NCI-H128 (cell line): Measurements from ENCODE around the gene RBM44.
"Not testable (repeated sequence)": the region's sequence is repeated elsewhere in the genome, so short reads cannot be mapped to it uniquely, and the experiment has no call there.

Experiments
- DNase-seq: peaks from one replicate; lab custom pipeline; 2025; ENCODE audit not compliant: unreplicated experiment; lab: John Stamatoyannopoulos, UW

Gene RBM44

DNA sequence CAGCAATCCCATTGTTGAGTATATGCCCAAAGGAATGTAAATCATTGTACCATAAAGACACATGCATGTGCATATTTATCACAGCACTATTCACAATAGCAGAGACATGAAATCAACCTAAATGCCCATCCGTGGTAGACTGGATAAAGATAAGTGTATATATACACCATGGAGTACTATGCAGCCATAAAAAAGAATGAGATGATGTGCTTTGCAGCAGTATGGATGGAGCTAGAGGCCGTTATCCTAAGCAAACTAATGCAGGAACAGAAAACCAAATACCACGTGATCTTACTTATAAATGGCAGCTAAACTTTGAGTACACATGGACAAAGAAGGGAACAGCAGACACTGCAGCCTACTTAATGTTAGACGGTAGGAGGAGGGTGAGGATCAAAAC, 42.5 kb downstream of the RBM44 start:
- DNase-seq: no peak

DNA sequence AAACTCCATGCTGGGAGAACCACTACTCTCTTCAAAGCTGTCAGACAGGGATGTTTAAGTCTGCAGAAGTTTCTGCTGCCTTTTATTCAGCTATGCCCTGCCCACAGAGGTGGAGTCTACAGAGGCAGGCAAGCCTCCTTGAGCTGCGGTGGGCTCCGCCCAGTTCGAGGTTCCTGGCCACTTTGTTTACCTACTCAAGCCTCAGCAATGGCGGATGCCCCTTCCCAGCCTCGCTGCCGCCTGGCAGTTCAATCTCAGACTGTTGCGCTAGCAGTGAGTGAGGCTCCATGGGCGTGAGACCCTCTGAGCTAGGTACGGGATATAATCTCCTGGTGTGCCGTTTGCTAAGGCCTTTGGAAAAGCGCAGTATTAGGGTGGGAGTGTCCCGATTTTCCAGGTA, 50.4 kb downstream of the RBM44 start:
- DNase-seq: not testable (repeated sequence)

DNA sequence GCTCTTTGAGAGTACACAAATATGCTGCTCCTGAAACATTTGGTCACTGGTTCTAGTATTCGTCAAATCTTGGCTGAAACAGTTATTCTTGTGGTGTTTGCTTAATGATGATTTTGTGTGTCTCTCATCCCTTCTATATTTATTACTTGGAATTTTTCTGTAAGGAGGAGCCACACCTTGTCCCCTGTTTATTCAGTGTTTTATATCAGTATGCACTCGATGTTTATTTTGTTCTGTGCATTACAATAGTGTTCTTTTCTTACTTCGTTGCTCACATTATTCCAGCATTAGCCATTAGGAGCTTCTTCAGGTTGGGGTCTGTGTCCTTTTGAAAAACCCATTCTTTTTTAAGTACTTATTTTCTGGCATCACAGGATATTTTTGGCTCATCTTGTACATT, 55.7 kb downstream of the RBM44 start:
- no peak for DNase-seq

DNA sequence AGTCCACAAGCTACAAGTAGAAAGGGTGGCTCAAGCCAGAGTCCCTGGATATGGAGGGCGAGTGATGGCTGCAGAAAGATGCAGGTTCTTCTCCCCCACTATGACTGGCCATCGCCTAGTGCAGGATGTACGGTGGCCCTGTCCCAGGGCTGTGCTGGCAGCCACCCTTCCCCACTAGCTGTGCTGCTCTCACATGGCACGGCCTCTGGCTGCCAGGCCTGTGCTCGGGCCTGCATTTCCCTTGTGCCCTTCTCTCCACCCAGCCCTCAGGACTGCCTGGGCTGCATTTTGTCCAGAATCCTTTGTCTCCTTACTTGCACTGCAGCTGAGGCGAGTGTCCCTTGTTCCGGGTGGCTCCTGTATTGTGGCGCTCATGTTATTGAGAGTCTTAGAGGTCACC, 59.2 kb downstream of the RBM44 start:
- DNase-seq: no peak

DNA sequence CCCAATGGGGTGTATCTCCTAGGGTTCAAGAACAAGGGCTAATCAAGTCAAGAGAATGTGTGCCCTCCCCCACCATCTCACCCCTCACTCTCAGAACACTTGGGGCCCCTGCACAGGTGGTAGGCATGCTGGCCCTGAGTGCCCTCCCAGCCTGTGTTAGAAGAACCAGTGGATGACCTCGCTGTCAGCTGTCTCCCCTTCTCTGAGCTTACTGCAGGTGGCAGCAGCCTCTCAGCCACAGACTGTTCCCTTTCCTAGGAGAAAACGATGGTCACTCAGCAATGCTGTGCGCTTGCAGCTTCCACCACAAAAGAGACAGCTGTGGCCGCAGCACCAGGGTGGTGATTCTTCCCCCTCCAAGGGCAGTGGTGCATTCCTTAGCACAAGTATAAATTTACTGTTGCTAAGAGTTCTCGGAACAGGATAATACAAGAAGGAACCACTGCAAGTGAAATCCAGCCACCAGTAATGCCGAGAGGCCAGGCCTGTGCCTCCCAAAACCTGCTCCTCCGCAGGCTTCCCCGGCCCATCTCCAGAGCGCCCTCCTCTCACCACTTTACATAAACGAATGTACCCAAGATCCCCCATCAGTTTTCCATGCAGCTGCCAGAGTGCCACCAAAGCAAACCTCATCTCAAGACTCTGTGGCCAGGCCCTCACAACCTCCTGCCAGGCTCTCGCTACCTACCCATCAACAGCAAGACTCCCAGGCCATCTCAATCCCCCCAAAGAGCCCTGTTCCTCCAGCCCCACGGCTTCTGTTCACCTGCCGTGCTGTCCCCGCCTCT, 59.9 kb downstream of the RBM44 start:
- peak; percentile 20 for DNase-seq

DNA sequence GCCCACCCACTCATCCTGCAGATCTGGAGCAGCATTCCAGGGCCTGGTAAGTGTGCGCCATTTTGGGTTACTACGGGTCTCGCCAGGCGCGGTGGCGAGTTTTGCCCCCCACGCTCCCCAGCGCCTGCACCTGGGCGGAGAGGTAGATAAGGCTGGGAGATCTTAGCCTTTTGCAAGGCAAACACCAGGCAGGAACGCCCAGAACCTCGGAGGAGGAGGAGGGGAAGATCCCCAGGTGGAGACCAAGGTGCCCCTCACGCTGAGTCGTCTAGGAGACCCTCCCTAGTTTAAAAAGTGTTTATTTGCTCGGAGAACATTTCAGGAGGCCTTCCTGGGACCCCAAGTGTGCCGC, 60.5 kb downstream of the RBM44 start:
- DNase-seq: no peak

DNA sequence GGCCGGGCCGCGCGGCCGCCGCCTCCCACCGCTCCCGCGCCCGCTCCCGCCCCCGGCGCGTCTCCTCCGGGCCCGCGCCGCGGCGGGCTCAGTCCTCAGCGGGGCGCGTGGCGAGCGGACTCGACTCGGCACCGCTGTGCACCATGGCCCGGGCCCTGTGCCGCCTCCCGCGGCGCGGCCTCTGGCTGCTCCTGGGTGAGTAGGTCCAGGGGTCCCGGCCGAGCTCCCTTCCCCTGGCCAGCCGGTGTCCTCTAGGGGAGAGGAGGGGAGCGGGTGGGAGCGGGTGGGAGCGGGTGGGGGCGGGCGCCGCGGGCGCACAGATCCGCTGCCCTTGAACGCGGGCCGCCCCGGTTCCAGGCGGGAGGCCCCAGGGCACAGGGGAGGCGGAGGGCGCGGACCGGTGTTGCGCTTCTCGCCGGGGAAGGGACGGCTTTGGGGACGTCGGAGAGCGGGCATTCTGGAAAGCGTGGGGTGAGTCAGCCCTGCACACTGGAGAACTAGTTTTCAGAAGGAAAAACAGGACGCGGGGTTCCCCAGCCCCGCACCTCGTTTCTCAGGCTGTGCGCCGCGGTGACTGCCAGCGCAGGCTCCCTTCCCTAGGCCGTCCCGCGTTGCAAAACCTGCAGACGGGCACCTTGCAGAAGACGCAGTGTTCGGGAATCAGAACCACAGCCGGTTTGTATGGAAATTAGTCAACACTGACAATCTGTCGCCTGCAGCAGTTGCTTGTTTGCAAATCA, 61.1 kb downstream of the RBM44 start, which contains the start of gene RAMP1:
TSS of gene RAMP1 (plus strand) at position 91 of the 740 bp plus-strand sequence. CDS start at position 144, 53 bp downstream.
- no peak for DNase-seq

DNA sequence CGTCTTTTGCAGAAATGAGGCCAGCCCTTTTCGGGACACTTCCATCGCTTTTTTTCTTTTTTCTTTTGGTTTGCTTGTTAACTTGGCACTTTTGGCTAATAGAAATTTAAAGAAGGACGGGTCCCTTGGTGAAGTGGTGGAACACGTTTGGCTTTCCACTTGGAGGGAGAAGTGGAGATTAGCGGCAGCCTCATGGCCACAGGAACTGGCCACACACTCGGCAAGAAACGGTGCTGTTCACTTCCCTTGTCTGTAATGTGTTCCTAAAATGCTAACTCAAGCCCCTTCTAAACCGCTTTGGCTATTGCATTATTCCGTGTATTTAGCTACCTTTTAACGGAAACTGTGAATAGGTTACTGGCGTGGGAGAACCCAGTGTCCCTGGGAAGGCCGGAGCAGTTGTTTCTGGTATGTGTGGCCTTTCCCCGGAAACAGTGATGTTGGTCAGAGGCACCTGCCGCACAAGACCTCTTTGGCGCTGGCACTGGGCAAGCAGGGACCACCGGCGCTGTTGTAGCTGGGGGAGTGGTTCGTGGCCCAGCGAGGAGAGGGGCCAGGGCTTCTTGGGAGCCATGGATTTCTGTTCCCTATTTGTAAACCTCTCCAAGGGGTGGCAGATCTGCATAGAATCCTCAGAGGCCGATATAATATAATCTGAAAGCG, 61.8 kb downstream of the RBM44 start:
- DNase-seq: no peak

- DNase-seq: no peak
These were observed 63.4 kb downstream of the RBM44 start for GRCh38 chr2:237861875-237862527.

DNA sequence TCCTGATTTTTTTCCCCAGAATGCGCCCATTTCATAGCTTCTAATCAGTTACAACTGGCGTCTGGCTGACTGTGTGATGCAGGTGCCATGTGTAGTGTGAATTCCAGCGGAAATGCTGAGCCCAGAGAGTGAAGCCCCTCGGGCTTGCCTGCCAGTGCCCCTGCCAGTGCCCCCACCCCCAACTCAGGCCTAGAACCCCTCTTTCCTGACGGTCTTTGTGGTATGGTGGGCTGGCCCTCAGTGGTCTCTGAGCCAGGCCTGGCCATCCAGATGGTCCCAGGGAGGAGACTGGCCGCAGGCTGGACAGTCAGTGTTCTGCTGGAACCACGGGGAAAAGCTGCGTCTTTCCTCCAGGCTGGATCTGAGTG, 63.9 kb downstream of the RBM44 start:
- no peak for DNase-seq

DNA sequence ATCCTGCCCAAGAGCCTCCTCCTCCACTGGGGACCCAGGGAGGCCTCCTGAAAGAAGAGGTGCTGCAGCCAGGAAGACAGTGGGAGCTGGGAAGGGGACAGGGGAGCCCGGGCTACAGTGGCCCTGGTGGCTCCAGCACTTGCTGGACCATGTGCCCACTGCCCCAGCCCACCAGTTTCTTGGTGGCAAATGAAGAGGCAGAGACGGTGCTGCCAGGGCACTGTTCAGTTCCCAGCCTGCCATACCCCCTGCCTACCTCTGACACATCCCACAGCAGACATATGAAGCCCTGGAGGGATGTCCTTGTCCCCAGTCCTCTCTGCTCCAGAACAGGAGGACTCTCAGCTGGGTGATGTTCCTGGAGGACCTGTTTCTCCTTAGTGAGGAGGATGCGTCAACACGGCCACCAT, 64.5 kb downstream of the RBM44 start:
- DNase-seq: no peak

- no peak for DNase-seq
These were observed 65.3 kb downstream of the RBM44 start for GRCh38 chr2:237863689-237864443.

- no peak for DNase-seq
These were observed 65.9 kb downstream of the RBM44 start for GRCh38 chr2:237864444-237864931.

- no peak for DNase-seq
These were observed 66.5 kb downstream of the RBM44 start for GRCh38 chr2:237864940-237865622.

GRCh38 chr2:237865623-237866041, 67.1 kb downstream of the RBM44 start:
- no peak for DNase-seq

DNA sequence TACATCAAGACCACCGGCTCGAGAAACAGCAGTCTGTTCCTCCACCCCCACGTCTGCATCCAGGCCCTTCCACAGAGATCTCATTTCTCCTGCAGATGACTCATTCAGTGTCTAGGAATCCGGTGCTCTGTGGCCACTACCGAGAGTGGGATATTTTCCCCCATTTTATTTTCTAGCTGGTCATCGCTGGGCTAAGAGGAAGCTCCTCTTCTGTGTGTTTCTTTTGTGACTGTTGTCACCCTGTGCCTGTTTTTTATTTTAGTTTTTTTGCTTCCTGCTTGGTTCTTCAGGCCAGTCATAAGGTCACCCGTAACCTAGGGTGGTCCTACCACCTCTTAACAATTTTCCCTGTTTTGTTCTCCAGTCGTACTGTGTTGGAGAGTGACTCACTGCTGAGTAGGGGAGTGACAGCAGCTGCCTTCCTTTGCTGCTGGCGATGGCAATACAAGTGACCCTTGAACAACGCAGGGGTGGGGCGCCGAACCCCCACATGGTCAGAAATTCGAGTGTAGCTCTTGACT, 67.6 kb downstream of the RBM44 start:
- no peak for DNase-seq

- DNase-seq: no peak
These were observed 68.9 kb downstream of the RBM44 start for GRCh38 chr2:237867465-237867864.

GRCh38 chr2:237868074-237868473, 69.5 kb downstream of the RBM44 start:
- DNase-seq: not testable (repeated sequence)

DNA sequence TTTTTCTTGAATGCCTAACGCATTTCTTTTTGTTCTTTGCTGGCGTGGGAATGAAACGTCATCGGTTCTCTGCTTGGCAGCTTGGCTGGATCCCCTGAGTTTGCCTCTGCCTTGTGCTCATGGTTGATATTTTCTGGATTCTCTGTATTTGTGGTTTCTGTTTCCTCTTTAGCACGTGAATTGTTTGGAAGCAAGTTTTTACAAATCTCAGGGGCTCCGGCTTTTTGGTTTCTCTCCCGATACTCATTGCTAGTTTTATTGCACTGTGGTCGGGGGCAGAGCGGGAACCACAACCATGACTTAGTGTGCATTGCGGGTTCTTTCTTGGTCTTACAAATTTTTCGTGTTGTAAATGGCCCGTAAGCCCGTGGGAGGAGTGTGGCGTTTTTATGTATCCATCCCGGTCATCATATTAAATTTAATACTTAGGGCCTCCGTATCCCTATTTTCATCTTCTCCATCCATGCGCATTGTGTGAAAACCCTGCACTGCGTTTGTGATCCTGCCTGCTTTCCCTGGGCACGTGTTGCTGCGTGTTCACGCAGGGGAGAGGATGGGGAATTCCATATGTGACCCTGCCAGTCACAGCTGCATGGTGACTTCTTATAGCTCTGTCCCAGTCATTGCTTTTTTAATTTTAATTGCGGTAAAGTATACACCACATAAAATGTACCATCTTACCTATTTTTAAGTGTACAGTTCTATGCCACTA, 70.2 kb downstream of the RBM44 start:
- no peak for DNase-seq
